22Rv1 (cell line): ENCODE measurements around the gene ELP6.
A peak's percentile ranks its signal among the peaks of the same experiment; 100 is the strongest.

Experiments
- H3K27ac ChIP-seq: fragments of 450-650 bp; 2 replicates; pipeline ENCODE4 v1.5.1; 2017
- ZFX ChIP-seq: fragments of 450-650 bp; IDR thresholded peaks from 2 replicates; pipeline ENCODE4 v1.6.1; 2017; ENCODE audit warnings: antibody characterized with exemption, borderline replicate concordance
- TF ChIP-seq, protein P1 (sequence below): fragments of 450-650 bp; IDR thresholded peaks from 2 replicates; pipeline ENCODE4 v1.5.1; 2017; ENCODE audit warnings: mild to moderate bottlenecking

ELP6 gene

DNA sequence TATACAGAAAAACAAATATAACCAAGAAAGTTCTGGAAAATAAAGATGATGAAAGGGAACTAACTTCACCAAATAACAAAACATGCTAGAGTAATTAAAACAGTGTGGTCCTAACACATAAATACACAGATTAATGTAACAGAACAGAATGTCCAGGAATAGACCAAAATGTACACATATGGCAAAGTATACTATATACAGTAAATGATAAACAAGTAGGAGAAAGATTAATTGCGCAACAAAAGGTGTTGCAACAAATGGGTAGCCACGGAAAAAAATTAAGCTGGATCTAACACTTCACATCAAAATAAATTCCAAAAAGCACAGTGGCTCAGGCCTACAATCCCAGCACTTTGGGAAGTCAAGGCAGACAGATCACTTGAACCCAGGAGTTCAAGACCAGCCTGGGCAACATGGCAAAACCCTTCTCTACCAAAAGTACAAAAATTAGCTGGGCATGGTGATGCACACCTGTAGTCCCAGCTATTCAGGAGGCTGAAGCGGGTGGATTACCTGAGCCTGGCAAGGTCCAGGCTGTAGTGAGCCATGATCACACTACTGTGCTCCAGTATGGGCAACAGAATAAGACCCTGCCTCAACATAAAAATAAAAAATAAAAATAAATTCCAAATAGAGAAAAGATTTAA, 57.6 kb downstream of the ELP6 start:
- H3K27ac ChIP-seq: peak overlapping the region; percentile 37
- TF ChIP-seq ZFX: no peak
- TF ChIP-seq, protein P1, sequence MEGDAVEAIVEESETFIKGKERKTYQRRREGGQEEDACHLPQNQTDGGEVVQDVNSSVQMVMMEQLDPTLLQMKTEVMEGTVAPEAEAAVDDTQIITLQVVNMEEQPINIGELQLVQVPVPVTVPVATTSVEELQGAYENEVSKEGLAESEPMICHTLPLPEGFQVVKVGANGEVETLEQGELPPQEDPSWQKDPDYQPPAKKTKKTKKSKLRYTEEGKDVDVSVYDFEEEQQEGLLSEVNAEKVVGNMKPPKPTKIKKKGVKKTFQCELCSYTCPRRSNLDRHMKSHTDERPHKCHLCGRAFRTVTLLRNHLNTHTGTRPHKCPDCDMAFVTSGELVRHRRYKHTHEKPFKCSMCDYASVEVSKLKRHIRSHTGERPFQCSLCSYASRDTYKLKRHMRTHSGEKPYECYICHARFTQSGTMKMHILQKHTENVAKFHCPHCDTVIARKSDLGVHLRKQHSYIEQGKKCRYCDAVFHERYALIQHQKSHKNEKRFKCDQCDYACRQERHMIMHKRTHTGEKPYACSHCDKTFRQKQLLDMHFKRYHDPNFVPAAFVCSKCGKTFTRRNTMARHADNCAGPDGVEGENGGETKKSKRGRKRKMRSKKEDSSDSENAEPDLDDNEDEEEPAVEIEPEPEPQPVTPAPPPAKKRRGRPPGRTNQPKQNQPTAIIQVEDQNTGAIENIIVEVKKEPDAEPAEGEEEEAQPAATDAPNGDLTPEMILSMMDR: no peak

DNA sequence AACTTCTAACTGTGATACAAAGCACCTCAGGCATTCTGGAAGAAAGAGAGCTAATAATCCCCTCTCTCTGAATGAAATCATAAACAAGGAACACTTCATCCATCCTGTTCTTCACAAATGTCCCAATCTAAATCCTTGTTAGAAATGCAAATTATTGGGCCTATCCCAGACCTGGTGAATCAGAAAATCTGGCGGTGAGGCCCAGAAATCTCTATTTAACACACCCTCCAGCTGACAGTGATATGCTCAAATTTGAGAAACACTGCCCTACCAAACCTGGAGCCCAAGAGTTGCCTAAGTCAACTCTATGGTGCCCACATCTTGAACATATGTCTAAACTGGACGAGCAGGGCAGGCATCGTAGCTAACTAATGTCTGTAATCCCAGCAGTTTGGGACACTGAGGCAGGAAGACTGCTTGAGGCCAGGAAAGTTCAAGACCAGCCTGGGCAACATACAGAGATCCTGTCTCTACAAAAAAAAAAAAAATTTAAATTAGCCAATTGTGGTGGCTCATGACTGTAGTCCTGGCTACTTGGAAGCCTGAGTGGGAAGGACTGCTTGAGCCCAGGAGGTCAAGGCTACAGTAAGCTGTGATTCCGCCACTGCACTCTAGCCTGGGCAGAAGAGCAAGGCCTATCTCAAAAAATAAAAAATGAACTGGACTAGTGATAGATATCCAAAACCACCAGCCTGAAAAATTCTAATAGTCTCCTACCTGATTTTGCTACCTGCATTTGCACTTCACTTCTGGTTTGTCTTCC, 60.9 kb downstream of the ELP6 start:
- H3K27ac ChIP-seq: no peak overlapping the region
- TF ChIP-seq ZFX: no peak
- TF ChIP-seq, protein P1: no peak
